HFF-Myc (cell line): Measurements from ENCODE around the gene SSU72.

ENCODE experiments used
- DNase-seq: peaks from one replicate; pipeline ENCODE4 v3.0.0-alpha.2; 2011; ENCODE audit warnings: low read depth; ENCODE audit errors: extremely low read depth
- H3K4me3 ChIP-seq: replicated peaks from 2 replicates; pipeline ENCODE4 v1.5.1; 2011; ENCODE audit warnings: low read depth, mild to moderate bottlenecking, control low read depth, low read length
- TF ChIP-seq, protein P1 (sequence below): IDR thresholded peaks from 2 replicates; pipeline ENCODE4 v1.5.1; 2012; ENCODE audit warnings: mild to moderate bottlenecking, low read depth, low read length, control low read depth; ENCODE audit errors: missing control alignments

Gene SSU72

DNA sequence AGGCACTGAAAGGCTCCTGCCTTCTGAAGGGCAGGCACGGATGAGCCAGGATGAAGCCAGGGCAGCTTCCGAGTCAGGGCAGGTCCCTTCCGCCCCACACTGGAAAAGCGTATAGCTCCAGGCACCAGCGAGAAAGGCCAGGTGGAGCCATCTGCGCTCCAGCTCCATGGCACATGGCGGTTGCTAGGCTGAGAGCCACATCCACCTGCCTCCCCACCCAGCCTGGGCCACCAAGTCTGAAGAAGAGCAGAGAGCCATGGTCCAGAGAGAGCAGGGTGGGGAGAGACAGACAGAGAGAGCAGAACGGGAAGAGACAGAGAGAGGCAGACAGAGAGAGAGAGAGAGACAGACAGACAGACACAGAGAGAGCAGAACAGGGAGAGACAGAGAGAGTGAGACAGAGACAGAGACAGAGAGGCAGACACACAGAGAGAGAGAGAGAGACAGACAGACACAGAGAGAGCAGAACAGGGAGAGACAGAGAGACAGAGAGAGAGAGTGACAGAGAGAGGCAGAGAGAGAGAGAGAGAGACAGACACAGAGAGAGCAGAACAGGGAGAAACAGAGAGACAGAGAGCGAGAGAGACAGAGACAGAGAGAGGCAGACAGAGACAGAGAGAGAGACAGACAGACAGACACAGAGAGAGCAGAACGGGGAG, 20.1 kb upstream of the SSU72 start:
- DNase-seq: no peak
- TF ChIP-seq, protein P1, sequence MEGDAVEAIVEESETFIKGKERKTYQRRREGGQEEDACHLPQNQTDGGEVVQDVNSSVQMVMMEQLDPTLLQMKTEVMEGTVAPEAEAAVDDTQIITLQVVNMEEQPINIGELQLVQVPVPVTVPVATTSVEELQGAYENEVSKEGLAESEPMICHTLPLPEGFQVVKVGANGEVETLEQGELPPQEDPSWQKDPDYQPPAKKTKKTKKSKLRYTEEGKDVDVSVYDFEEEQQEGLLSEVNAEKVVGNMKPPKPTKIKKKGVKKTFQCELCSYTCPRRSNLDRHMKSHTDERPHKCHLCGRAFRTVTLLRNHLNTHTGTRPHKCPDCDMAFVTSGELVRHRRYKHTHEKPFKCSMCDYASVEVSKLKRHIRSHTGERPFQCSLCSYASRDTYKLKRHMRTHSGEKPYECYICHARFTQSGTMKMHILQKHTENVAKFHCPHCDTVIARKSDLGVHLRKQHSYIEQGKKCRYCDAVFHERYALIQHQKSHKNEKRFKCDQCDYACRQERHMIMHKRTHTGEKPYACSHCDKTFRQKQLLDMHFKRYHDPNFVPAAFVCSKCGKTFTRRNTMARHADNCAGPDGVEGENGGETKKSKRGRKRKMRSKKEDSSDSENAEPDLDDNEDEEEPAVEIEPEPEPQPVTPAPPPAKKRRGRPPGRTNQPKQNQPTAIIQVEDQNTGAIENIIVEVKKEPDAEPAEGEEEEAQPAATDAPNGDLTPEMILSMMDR: no peak
- no peak overlapping the region for H3K4me3 ChIP-seq

DNA sequence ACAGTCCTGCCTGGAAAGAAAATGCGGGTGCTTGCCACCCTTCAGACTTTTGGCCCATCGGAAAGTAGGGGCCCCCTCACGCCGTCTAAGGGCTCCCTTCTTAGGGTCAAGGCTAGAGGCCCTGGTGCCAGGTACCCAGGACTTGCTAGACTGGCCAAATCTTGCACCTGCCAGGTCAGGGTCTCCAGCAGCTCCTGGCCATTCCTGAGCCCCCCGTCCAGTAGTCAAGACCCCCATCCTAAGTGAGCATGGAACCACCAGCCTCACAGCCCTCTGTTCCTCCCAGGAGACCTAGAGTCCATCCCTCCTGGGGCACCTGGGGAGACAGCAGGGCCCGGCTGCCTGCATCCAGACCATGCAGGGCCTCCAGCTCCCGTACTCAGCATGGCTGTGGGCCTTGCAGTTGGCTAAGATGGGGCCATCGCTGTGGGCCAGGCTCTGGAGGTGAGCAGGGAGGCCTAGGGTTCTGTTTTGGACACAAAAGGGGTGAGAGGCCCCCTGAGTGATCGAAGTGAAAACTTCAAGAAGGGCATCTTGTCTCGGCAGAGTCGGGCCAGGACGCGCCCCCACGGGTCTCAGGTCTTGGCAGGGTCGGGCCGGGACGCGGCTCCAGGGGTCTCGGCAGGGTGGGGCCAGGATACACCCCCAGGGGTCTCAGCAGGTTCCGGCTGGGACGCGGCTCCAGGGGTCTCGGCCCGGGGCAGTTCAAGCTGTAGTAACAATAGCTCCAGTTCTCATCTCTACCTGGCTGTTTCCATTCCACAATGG, 19.4 kb upstream of the SSU72 start:
- no peak for DNase-seq
- TF ChIP-seq, protein P1: no peak
- no peak overlapping the region for H3K4me3 ChIP-seq

DNA sequence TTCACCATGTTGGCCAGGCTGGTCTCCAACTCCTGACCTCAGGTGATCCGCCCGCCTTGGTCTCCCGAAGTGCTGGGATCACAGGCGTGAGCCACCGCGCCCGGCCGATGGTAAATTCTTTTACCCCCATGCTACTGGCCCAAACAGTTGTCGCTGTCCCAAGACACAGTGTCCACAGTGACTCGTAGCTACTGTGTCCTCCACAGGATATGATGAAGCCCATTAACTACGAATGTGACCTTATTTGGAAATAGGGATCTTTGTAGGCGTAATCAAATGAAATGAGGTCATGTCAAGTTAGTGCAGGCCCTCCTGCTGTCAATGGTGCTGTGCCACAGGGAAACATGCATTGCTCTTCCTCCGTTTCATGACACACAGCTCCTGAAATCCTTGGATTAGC, 16.8 kb upstream of the SSU72 start:
- no peak for DNase-seq
- TF ChIP-seq, protein P1: no peak
- no peak overlapping the region for H3K4me3 ChIP-seq

DNA sequence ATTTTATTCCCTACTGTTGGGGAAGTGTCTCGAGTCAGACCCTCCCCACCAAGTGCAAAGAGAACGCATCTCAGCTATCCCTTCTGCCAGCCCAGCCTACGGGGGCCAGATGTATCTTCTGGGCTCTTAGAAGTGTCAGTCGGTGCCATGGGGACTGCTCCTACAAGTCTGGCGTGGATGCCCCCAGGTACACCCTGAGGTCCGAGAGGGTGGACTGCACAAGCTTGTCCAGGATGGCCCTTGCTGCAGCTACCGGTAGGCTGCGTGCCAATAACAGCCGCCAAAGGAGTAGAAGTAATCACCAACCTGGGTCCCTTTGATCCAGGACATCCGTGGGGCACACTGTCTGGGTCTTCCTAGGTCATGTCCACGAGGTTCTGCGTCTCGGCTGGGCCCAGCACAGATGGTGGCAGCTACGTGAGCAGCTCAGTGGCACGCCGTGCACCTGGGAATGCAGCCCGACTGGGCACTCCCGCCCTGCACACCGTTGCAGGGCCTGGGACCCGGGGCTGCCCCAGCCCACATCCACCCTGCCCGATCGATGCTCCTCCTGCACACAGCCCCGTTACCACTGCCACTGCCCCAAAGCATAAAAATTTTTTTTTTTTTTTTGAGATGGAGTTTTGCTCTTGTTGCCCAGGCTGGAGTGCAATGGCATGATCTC, 8.8 kb upstream of the SSU72 start:
- H3K4me3 ChIP-seq: no peak overlapping the region
- TF ChIP-seq, protein P1: no peak
- no peak for DNase-seq

DNA sequence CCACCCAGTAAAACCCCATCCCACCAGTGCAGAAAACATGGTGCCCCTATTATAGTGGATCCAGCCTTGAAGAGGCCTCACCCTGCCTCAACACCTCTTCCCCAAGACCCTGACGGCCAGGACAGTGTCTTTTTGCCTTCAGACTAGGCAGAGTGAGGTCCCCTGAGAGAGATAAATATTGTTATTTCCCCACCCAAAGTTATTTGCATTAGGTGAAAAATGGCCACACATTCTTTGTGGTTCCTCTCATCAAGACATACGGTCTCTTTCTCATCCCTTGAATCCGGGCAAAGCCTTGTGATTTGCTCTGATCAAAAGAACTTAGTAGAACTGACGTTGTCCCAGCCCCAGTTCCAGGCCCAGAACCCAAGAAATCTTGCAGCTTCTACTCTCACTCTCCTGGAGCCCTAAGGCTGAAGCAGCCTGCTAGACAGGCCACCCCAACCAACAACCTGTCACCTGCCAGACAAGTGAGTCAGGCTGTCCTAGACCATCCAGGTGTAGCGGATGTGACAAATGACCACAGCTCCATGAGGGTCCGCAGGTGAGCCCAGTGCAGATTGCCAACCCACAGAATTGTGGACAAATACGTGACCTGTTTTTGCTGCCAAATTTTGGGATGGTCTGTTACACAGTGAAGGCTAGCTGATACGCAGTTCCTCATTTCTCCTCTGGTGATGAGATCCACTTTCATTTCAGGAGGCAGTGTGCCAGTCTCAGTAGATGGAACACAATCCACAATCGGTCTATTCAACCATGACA, 8.1 kb upstream of the SSU72 start:
- TF ChIP-seq, protein P1: no peak
- no peak for DNase-seq
- no peak overlapping the region for H3K4me3 ChIP-seq

DNA sequence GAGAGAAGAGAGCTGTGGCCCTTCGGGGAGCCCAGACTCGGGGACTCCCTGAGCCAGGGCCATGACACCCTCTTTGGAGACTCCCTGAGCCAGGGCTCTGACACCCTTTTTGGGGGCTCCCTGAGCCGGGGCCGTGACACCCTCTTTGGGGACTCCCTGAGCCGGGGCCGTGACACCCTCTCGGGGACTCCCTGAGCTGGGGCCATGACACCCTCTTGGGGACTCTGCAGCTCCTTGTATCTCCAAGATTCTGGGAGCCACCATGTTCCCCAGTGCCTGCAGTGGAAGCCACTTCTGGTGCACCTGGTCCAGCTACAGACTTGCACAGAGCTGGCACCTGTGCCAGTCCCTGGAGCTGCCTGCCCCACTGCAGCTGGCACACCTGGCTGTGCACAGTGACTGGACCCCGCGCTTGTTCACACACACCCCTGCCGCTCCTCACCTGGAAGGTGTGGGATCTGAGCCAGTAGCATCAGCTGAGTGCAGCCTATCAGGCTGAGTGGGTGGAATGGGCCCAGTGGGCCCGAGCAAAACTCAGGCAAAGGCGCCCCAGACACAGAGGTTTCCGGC, 3.8 kb upstream of the SSU72 start:
- DNase-seq: no peak
- H3K4me3 ChIP-seq: no peak overlapping the region
- TF ChIP-seq, protein P1: no peak
